WI38 (cell line): ENCODE data around the gene CSNK1D.

Source experiments
- H3K4me3 ChIP-seq: 2 replicates; pipeline ENCODE4 v1.5.1; 2011; ENCODE audit warnings: low read depth, mild to moderate bottlenecking, control low read depth, low read length
- CTCF ChIP-seq: IDR thresholded peaks from 2 replicates; pipeline ENCODE4 v1.5.1; 2012; ENCODE audit warnings: low read depth, mild to moderate bottlenecking, control low read depth, low read length

CSNK1D gene

GRCh38 chr17:82231562-82232321 lies 41.8 kb downstream of the CSNK1D start:
- H3K4me3 ChIP-seq = peak overlapping the region; percentile 90
- no peak for TF ChIP-seq CTCF

- no peak for TF ChIP-seq CTCF
- peak overlapping the region; percentile 90 for H3K4me3 ChIP-seq
Observed at GRCh38 chr17:82231312-82231561, 42.3 kb downstream of the CSNK1D start.

GRCh38 chr17:82230609-82231311 lies 42.7 kb downstream of the CSNK1D start:
- peak overlapping the region; percentile 90 for H3K4me3 ChIP-seq
- TF ChIP-seq CTCF = peak; percentile 42

GRCh38 chr17:82229698-82230608 lies 43.5 kb downstream of the CSNK1D start:
- TF ChIP-seq CTCF = no peak
- peak overlapping the region; percentile 90 for H3K4me3 ChIP-seq

GRCh38 chr17:82228842-82229697 lies 44.4 kb downstream of the CSNK1D start, which contains the start of gene SLC16A3:
SLC16A3 (plus strand) TSS chr17:82229042; CDS start chr17:82236009, 6,967 bp downstream.
- H3K4me3 ChIP-seq = peak within 1 kb of the TSS; percentile 90
- no peak for TF ChIP-seq CTCF

- no peak for TF ChIP-seq CTCF
- H3K4me3 ChIP-seq = peak overlapping the region; percentile 50
Observed at GRCh38 chr17:82228278-82228841, 45.1 kb downstream of the CSNK1D start.
